ENCODE measurements around the gene DMBX1.

The DMBX1 gene

DNA sequence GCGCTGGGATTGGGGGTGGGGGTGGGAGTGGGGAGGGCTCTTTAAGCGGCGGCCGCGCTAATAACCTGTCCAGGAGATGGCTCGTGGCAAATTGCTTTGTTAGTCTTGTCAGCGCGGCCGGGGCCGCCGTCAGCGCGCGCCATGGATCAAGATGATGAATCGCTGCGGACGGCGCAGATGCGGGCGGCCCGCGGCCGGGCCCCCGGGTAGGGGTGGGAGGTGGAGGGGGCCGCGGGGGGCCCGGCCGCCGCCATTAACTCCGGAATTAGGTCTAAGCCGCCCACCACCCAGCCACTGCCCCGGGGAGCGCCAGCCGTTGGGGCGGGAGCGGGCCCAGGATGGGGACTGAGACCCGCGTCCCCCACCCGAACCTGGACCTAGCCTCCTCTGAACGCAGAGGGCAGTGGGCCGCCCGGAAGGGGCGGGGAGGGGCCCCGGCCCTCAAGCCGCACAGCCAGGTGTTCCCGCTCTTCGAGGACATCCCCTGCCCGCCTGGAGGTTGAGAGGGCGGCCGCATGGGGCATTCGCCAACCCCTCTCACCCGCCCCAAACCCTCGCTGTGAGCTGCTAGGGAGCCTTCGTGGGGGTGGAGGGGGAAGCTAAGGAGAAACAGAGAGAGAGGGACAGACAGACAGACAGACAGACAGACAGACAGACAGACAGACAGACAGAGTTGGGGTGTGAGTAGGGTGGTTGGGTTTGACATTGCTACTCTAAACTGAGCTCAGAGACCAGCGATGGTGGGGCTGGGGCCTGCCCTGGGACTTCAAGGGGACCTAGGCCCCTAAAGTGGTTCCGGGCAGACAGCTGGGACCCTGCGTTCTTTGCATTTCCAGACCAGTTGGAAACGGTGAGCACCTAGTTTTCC, 3.8 kb upstream of the DMBX1 start:
- TF ChIP-seq ZFX (IDR thresholded peaks at IDR 0.05), result no peak
- TF ChIP-seq, protein P1, sequence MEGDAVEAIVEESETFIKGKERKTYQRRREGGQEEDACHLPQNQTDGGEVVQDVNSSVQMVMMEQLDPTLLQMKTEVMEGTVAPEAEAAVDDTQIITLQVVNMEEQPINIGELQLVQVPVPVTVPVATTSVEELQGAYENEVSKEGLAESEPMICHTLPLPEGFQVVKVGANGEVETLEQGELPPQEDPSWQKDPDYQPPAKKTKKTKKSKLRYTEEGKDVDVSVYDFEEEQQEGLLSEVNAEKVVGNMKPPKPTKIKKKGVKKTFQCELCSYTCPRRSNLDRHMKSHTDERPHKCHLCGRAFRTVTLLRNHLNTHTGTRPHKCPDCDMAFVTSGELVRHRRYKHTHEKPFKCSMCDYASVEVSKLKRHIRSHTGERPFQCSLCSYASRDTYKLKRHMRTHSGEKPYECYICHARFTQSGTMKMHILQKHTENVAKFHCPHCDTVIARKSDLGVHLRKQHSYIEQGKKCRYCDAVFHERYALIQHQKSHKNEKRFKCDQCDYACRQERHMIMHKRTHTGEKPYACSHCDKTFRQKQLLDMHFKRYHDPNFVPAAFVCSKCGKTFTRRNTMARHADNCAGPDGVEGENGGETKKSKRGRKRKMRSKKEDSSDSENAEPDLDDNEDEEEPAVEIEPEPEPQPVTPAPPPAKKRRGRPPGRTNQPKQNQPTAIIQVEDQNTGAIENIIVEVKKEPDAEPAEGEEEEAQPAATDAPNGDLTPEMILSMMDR (conservative IDR thresholded peaks at IDR 0.05), result no peak
- no peak overlapping the region for H3K27ac ChIP-seq

DNA sequence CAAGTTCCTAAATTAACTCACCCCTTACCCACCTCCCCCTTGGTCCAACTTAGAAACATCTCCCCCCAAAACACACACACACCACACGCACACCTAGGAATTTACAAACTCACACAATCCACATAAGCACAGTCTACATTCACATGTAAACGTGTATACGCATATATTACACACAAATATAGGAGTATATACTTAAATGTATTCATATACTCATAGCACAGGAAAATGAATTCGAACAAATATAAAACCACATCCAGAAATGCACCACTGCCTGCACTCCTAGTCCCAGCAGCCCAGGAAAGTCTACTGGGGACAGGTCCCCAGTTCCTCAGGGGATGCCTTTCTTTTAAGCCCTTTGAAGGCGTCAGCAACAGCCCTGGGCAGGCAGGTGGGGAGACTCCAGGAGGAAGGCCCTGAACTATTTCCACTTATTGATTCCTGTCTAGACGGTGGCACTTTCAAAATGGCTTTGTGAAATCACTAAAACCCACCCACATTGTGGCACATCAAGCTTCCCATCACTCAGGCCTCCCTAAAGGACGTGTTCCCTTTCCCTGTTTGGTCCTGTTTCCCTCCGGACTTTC, 3.1 kb upstream of the DMBX1 start:
- no peak for TF ChIP-seq ZFX (IDR thresholded peaks at IDR 0.05)
- TF ChIP-seq, protein P1 (conservative IDR thresholded peaks at IDR 0.05), result no peak
- no peak overlapping the region for H3K27ac ChIP-seq

GRCh38 chr1:46487818-46488218, 1.8 kb upstream of the DMBX1 start:
- no peak overlapping the region for H3K27ac ChIP-seq
- TF ChIP-seq ZFX (IDR thresholded peaks at IDR 0.05), result no peak
- TF ChIP-seq, protein P1 (conservative IDR thresholded peaks at IDR 0.05), result no peak

DNA sequence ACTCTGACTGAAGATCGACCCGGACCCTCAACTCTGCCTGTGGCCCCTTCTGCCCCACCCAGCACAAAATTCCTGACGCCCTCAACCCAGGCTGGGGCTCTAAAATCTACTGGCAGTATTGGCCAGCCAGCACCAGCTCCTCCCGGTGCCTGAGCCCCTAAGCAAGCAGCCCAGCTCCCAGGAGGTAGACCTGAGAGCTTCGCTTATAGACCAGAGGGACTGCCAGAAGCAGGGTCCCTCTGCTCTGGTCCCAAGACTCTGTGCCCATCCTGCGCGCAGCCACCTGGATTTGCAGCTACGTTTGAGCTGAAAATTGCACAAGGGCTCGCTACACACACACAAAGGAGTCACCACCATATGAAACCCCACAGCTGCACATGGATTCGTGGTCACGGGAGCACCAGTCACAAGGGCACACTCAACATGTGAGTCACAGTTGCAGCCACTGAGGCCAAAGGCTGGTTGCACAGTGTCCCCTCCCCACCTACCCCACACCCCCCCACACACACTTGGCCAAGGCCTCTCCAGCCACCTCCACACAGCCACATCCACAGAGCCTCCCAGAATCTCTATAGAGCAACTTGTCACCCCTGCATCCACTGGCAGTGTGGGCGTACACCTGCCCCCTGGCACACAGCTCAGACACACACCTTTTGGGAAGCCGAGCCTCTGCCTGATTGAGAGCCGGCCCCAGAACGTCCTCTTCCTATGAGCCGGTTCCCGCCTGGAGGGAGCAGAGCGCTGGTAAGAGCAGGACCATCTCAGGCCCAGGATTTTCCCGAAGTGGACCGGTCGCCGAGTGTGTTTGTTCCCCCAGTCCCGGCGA, 1.1 kb upstream of the DMBX1 start:
- H3K27ac ChIP-seq, result no peak overlapping the region
- TF ChIP-seq, protein P1 (conservative IDR thresholded peaks at IDR 0.05), result no peak
- TF ChIP-seq ZFX (IDR thresholded peaks at IDR 0.05), result no peak

DNA sequence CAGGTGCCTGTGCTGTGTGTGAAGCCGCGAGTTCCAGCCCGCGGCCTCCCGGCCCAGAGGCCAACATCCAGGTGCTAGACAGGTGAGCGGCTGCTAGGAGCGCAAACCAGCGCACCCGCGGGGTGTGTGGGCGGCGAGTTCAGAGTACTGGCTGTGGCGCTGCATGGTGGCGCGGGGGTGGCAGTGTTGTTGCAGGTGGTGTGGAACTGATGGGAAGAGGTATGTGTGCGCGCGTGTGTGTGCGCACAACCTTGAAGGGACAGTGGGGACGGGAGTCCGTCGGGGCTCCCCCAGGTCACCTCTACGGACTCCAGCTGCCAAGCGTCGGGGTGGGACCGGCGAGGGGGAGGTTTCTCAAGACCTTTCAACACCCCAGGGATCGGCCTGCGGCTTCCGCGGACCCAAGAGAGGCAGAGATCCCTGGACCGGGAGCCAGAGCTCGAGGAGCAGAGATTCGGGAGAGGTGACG, 433 bp upstream of the DMBX1 start:
- peak overlapping the region; percentile 37; the same call in 1 of the 2 replicates for H3K27ac ChIP-seq
- TF ChIP-seq ZFX (IDR thresholded peaks at IDR 0.05), result no peak
- TF ChIP-seq, protein P1 (conservative IDR thresholded peaks at IDR 0.05), result no peak

DNA sequence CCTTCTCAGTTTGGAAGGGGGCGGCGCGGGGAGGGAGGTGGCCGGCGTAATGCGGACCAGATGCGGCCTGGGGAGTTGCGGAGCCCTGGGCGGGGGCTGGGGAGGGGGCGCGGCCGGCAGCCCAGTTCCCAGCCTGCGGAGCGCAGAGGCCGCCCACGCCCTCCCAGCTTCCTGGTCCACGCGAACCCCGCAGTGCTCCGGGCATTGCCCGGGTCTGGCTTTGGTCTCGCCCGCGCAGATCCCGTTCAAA, 695 bp downstream of the DMBX1 start:
- TF ChIP-seq, protein P1 (conservative IDR thresholded peaks at IDR 0.05), result no peak
- H3K27ac ChIP-seq, result no peak overlapping the region; the same call in 1 of the 2 replicates

Data from C4-2B (cell line).